ENCODE data around the gene TATDN2.

The TATDN2 gene

GRCh38 chr3:10273702-10274305 lies 25.5 kb downstream of the TATDN2 start:
- H3K27ac ChIP-seq: no peak overlapping the region
- no peak overlapping the region for H3K9ac ChIP-seq
- H3K4me1 ChIP-seq: no peaks in the 10 kb centered on the region
- H3K9me3 ChIP-seq (ENCODE audit: control insufficient read depth, low read length): no peaks in the 10 kb centered on the region
- no peak overlapping the region for H2AFZ ChIP-seq
- H3K27me3 ChIP-seq (ENCODE audit: control insufficient read depth, insufficient read depth, low read length): no peaks in the 10 kb centered on the region
- TF ChIP-seq CTCF (IDR thresholded peaks at IDR 0.05): no peak
- H3K4me3 ChIP-seq (ENCODE audit: low read depth, low read length): no peak overlapping the region
- H3K36me3 ChIP-seq (ENCODE audit: control insufficient read depth, insufficient read depth, low read length): no peaks in the 10 kb centered on the region
- H3K4me2 ChIP-seq (ENCODE audit: low read length): no peak overlapping the region
- peaks cover 8% of the 10 kb centered on the region for H3K79me2 ChIP-seq

- Histone ChIP-seq H3K36me3 (ENCODE audit: control insufficient read depth, insufficient read depth, low read length) (no peaks in the 10 kb centered on the region), H3K79me2 (peaks cover 5% of the 10 kb centered on the region), H3K4me2 (ENCODE audit: low read length) (no peak overlapping the region), H3K27me3 (ENCODE audit: control insufficient read depth, insufficient read depth, low read length) (no peaks in the 10 kb centered on the region), H3K27ac (no peak overlapping the region), H3K4me3 (ENCODE audit: low read depth, low read length) (no peak overlapping the region), H2AFZ (no peak overlapping the region), H3K9ac (no peak overlapping the region), H3K4me1 (no peaks in the 10 kb centered on the region), H3K9me3 (ENCODE audit: control insufficient read depth, low read length) (no peaks in the 10 kb centered on the region)
- TF ChIP-seq CTCF (IDR thresholded peaks at IDR 0.05): no peak
Observed at GRCh38 chr3:10274601-10275000, 26.3 kb downstream of the TATDN2 start.

- H3K4me1 ChIP-seq: no peaks in the 10 kb centered on the region
- H3K9me3 ChIP-seq (ENCODE audit: control insufficient read depth, low read length): no peaks in the 10 kb centered on the region
- H3K4me3 ChIP-seq (ENCODE audit: low read depth, low read length): no peak overlapping the region
- no peaks in the 10 kb centered on the region for H3K36me3 ChIP-seq (ENCODE audit: control insufficient read depth, insufficient read depth, low read length)
- no peak overlapping the region for H3K9ac ChIP-seq
- no peak overlapping the region for H2AFZ ChIP-seq
- H3K27me3 ChIP-seq (ENCODE audit: control insufficient read depth, insufficient read depth, low read length): no peaks in the 10 kb centered on the region
- TF ChIP-seq CTCF (IDR thresholded peaks at IDR 0.05): no peak
- no peak overlapping the region for H3K27ac ChIP-seq
- H3K79me2 ChIP-seq: peaks cover 1% of the 10 kb centered on the region
- H3K4me2 ChIP-seq (ENCODE audit: low read length): no peak overlapping the region
Observed at GRCh38 chr3:10277115-10277625, 28.9 kb downstream of the TATDN2 start.

GRCh38 chr3:10278501-10278900 lies 30.2 kb downstream of the TATDN2 start:
- Histone ChIP-seq H3K4me1 (no peaks in the 10 kb centered on the region), H3K79me2 (no peaks in the 10 kb centered on the region), H3K9ac (no peak overlapping the region), H3K27me3 (ENCODE audit: control insufficient read depth, insufficient read depth, low read length) (no peaks in the 10 kb centered on the region), H3K27ac (no peak overlapping the region), H3K9me3 (ENCODE audit: control insufficient read depth, low read length) (no peaks in the 10 kb centered on the region), H2AFZ (no peak overlapping the region), H3K36me3 (ENCODE audit: control insufficient read depth, insufficient read depth, low read length) (no peaks in the 10 kb centered on the region), H3K4me2 (ENCODE audit: low read length) (no peak overlapping the region), H3K4me3 (ENCODE audit: low read depth, low read length) (no peak overlapping the region)
- TF ChIP-seq CTCF (IDR thresholded peaks at IDR 0.05): no peak

Data from parathyroid adenoma (tissue), 2 donors.